ENCODE data around the gene CTAGE1.

DNA sequence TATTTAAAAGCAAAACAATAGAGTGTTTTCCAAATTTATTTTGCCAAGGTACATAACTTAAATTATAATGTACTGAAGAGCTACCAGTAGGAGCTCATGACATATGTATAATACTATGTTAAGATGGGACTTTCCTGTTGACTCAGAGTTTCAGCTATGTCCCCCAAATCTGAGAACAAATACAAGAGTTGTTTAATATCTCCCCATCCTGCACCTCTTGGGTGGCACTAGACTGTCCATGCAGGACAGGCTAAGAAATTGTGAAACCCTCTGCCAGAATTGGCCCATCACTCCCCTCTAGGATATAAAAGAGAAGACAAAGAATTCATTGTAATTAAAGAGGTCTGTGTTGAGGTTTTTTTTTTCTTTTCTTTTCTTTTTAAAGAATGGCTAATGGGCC lies 21.7 kb upstream of the CTAGE1 start:
- TF ChIP-seq, protein P1, sequence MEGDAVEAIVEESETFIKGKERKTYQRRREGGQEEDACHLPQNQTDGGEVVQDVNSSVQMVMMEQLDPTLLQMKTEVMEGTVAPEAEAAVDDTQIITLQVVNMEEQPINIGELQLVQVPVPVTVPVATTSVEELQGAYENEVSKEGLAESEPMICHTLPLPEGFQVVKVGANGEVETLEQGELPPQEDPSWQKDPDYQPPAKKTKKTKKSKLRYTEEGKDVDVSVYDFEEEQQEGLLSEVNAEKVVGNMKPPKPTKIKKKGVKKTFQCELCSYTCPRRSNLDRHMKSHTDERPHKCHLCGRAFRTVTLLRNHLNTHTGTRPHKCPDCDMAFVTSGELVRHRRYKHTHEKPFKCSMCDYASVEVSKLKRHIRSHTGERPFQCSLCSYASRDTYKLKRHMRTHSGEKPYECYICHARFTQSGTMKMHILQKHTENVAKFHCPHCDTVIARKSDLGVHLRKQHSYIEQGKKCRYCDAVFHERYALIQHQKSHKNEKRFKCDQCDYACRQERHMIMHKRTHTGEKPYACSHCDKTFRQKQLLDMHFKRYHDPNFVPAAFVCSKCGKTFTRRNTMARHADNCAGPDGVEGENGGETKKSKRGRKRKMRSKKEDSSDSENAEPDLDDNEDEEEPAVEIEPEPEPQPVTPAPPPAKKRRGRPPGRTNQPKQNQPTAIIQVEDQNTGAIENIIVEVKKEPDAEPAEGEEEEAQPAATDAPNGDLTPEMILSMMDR (IDR thresholded peaks at IDR 0.05; ENCODE audit: poor library complexity), result no peak
- TF ChIP-seq EZH2phosphoT487 (IDR thresholded peaks at IDR 0.05; ENCODE audit: low read depth, severe bottlenecking, unreplicated experiment) (no peak), EZH2 (IDR thresholded peaks at IDR 0.05; ENCODE audit: borderline replicate concordance) (no peak)

Measured in hepatocyte (in vitro differentiated cells).